ENCODE data around the gene ASIC1.

The ASIC1 gene

DNA sequence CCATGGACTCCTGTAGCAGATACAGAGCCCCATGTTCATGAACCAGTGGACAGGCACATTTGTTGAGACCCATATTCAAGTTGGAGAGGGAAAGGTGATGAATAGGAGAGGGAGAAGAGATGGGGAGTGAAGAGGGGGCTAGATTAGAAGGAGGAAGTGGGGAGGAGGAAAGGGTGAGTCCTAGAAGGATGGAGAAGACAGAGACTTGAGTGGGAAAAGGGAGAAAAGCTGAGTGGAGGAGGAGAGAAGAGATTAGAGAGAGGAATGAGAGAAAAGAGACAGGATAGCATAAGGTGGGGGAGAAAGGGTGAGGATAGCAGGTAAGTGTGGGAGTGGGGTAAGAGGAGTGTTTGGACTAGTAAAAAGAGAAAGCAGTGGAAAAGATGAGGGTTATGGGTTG, 4.9 kb upstream of the ASIC1 start:
- H3K4me3 ChIP-seq (ENCODE audit: control insufficient read depth, low read depth, low read length) = no peak overlapping the region
- no peak for DNase-seq (ENCODE audit: low read depth)
- TF ChIP-seq, protein P1, sequence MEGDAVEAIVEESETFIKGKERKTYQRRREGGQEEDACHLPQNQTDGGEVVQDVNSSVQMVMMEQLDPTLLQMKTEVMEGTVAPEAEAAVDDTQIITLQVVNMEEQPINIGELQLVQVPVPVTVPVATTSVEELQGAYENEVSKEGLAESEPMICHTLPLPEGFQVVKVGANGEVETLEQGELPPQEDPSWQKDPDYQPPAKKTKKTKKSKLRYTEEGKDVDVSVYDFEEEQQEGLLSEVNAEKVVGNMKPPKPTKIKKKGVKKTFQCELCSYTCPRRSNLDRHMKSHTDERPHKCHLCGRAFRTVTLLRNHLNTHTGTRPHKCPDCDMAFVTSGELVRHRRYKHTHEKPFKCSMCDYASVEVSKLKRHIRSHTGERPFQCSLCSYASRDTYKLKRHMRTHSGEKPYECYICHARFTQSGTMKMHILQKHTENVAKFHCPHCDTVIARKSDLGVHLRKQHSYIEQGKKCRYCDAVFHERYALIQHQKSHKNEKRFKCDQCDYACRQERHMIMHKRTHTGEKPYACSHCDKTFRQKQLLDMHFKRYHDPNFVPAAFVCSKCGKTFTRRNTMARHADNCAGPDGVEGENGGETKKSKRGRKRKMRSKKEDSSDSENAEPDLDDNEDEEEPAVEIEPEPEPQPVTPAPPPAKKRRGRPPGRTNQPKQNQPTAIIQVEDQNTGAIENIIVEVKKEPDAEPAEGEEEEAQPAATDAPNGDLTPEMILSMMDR (conservative IDR thresholded peaks at IDR 0.05; ENCODE audit: control insufficient read depth, insufficient read depth, low read depth, low read length) = no peak

DNA sequence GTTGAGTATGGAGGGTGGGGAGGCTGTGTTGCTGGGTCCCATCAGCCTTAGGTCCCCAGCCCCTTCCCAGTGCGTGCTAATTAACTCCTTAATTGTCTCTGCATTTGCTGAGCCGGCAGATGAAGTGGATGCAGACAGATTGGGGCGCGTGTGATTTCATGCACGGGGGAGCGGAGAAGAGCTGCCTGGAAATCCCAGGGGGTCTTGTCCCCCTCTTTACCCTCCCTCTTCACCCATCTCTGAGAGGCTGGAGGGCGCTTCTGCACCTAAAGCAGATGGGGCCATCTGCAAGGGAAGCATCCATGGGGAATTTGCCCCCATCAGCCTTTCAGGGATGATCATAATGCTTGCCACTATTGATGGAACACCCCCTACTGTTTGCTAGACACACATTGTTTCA, 4.4 kb upstream of the ASIC1 start:
- TF ChIP-seq, protein P1 (conservative IDR thresholded peaks at IDR 0.05; ENCODE audit: control insufficient read depth, insufficient read depth, low read depth, low read length) = no peak
- no peak for DNase-seq (ENCODE audit: low read depth)
- H3K4me3 ChIP-seq (ENCODE audit: control insufficient read depth, low read depth, low read length) = no peak overlapping the region

DNA sequence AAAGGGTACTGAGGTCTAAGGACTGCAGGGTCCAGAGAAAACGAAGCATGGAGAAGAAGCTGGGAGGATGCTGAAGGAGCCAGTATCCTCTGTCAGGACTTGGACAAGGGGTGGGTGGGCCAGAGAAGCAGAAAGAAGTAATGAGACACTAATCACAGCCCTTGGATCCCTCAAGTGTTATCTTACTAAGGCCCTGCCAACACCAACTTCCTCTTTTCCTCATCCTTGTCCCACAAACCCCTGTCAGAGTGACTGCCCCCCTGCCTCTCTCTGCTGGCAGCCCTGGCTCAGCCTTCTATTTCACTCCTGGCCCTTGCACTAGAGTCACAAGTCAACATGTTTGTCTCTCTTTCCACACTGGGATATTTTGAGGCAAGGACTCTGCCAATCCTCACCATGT, 3.8 kb upstream of the ASIC1 start:
- no peak overlapping the region for H3K4me3 ChIP-seq (ENCODE audit: control insufficient read depth, low read depth, low read length)
- TF ChIP-seq, protein P1 (conservative IDR thresholded peaks at IDR 0.05; ENCODE audit: control insufficient read depth, insufficient read depth, low read depth, low read length) = no peak
- DNase-seq (ENCODE audit: low read depth) = no peak

DNA sequence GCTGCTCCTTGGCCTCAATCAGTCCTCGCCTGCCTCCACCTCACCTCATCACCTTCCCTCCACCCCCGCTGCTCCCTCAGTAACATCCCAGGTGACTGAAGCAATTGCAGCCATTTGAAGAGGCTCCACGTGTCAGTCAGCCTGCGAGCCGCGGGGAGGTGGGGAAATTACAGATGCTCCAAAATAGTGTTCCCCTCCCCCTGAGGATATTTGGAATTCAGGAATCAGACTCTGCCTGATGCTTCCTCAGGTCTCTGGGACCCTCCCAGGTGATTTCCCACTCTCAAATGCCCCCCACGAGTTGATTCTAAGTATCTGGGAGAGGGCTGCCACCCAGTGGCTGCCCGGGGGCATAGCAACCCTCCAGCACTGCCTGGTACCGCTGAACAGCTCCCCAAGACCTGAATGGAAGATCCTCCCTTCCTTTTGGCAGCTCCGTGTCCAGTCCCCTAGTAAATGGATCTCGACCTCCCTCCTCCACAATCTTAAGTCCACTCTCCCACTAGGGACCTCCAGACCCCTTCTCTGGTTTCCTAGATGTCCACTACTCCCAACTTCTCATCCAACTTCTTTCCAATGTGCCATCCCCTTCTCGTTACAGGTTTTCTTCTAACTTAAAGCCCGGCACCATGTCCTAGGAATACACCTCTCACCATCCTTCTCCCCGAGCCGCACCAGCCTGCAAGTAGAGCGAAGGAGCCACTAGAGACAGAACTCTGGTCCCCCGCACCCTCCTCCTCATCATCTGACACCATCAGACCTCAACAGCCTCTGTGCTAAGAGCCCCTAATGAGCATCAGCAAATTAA, 1.4 kb upstream of the ASIC1 start:
- peak; percentile 54 for DNase-seq (ENCODE audit: low read depth)
- H3K4me3 ChIP-seq (ENCODE audit: control insufficient read depth, low read depth, low read length) = no peak overlapping the region
- TF ChIP-seq, protein P1 (conservative IDR thresholded peaks at IDR 0.05; ENCODE audit: control insufficient read depth, insufficient read depth, low read depth, low read length) = peak; percentile 96

DNA sequence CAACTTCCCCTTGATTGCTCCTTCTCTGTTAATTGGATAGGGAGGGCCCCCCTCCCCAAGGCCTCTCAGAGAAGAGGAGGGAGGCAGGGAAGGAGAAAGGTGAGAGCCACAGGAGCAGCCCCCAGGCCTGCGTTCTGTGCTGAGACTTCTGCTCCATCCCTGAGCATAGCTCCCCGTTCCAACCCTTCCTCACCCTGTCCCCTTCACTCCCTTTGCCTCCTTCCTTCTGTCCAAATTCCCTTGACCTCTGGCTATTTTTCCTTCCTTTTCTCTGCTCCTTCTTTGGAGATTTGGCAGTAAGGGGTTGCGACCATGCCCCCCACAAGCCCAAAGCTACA, 788 bp upstream of the ASIC1 start:
- no peak overlapping the region for H3K4me3 ChIP-seq (ENCODE audit: control insufficient read depth, low read depth, low read length)
- DNase-seq (ENCODE audit: low read depth) = no peak
- TF ChIP-seq, protein P1 (conservative IDR thresholded peaks at IDR 0.05; ENCODE audit: control insufficient read depth, insufficient read depth, low read depth, low read length) = no peak

DNA sequence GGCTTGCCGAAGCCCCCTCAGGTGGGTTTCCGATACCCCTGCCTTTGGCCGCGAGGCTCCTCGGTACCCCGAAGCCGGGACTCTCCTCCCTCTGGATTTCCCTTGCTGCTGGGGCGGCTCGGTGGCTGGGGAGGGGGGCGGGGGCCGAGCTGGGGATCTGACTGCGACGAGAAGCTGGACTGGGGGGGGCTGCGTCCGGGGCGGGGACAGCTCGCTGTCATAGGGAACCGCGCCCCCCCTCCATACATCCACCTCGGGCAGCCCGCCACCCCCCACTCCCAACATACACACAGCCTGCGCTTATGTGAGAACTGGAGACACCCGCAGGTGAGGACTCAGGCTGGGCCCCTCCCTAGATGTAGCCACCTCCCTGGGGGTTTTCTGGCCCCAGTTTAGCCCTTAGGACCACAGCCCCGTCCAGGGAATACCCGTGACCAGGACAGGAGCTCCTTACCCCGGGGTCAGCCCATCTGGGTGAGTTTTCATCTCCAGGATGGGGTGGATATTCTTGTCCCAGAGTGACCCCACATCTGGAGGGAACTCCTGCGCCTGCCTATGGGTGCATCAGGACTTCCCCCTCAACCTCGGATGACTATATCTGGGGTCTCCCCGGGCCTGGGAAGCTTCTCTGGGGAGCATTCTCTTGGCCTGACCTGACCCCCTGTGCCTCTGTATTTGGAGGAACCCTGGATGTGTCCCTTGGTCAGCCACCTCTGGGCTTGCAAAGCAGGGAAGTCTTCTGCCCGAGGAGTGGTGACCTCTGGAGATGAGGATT, 687 bp downstream of the ASIC1 start:
- H3K4me3 ChIP-seq (ENCODE audit: control insufficient read depth, low read depth, low read length) = peak overlapping the region; percentile 39
- no peak for DNase-seq (ENCODE audit: low read depth)
- TF ChIP-seq, protein P1 (conservative IDR thresholded peaks at IDR 0.05; ENCODE audit: control insufficient read depth, insufficient read depth, low read depth, low read length) = no peak

All from fibroblast of mammary gland (primary cell).